HEK293 (cell line): ENCODE measurements around the gene MGST2.

Experiments used
- CTCF ChIP-seq: fragments of 450-650 bp; formaldehyde crosslinking; IDR thresholded peaks from 2 replicates; pipeline ENCODE4 v1.5.1; 2016; ENCODE audit warnings: missing biosample characterization, missing genetic modification characterization
- GFI1B ChIP-seq: fragments of 450-650 bp; formaldehyde crosslinking; IDR thresholded peaks from 2 replicates; pipeline ENCODE4 v1.5.1; 2016; ENCODE audit warnings: missing biosample characterization, missing genetic modification characterization
- RBAK ChIP-seq: fragments of 450-650 bp; formaldehyde crosslinking; IDR thresholded peaks from 2 replicates; pipeline ENCODE4 v1.5.1; 2016; ENCODE audit warnings: missing biosample characterization, missing genetic modification characterization
- ZBTB49 ChIP-seq: fragments of 450-650 bp; formaldehyde crosslinking; IDR thresholded peaks from 2 replicates; pipeline ENCODE4 v1.5.1; 2016; ENCODE audit warnings: missing biosample characterization, missing genetic modification characterization, low read depth
- ZNF629 ChIP-seq: fragments of 450-650 bp; formaldehyde crosslinking; IDR thresholded peaks from 2 replicates; pipeline ENCODE4 v1.5.1; 2017; ENCODE audit warnings: missing biosample characterization, missing genetic modification characterization
- ZNF837 ChIP-seq: fragments of 450-650 bp; formaldehyde crosslinking; IDR thresholded peaks from 2 replicates; pipeline ENCODE4 v1.5.1; 2016; ENCODE audit warnings: missing biosample characterization, missing genetic modification characterization
- TF ChIP-seq, protein P1 (sequence below): fragments of 450-650 bp; formaldehyde crosslinking; IDR thresholded peaks from 2 replicates; pipeline ENCODE4 v1.5.1; 2016; ENCODE audit warnings: missing biosample characterization, missing genetic modification characterization
- TF ChIP-seq, protein P2 (sequence below): fragments of 450-650 bp; formaldehyde crosslinking; conservative IDR thresholded peaks from 2 replicates; pipeline ENCODE4 v1.5.1; 2016; ENCODE audit warnings: low read depth, missing biosample characterization, missing genetic modification characterization

GRCh38 chr4:139668658-139669201 lies 3.1 kb downstream of the MGST2 start:
- TF ChIP-seq, protein P1, sequence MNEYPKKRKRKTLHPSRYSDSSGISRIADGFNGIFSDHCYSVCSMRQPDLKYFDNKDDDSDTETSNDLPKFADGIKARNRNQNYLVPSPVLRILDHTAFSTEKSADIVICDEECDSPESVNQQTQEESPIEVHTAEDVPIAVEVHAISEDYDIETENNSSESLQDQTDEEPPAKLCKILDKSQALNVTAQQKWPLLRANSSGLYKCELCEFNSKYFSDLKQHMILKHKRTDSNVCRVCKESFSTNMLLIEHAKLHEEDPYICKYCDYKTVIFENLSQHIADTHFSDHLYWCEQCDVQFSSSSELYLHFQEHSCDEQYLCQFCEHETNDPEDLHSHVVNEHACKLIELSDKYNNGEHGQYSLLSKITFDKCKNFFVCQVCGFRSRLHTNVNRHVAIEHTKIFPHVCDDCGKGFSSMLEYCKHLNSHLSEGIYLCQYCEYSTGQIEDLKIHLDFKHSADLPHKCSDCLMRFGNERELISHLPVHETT (tag by site-specific recombination): no peak
- TF ChIP-seq CTCF (tag by site-specific recombination): no peak
- TF ChIP-seq GFI1B: no peak
- no peak for TF ChIP-seq RBAK (tag by site-specific recombination)
- no peak for TF ChIP-seq ZNF629
- TF ChIP-seq, protein P2, sequence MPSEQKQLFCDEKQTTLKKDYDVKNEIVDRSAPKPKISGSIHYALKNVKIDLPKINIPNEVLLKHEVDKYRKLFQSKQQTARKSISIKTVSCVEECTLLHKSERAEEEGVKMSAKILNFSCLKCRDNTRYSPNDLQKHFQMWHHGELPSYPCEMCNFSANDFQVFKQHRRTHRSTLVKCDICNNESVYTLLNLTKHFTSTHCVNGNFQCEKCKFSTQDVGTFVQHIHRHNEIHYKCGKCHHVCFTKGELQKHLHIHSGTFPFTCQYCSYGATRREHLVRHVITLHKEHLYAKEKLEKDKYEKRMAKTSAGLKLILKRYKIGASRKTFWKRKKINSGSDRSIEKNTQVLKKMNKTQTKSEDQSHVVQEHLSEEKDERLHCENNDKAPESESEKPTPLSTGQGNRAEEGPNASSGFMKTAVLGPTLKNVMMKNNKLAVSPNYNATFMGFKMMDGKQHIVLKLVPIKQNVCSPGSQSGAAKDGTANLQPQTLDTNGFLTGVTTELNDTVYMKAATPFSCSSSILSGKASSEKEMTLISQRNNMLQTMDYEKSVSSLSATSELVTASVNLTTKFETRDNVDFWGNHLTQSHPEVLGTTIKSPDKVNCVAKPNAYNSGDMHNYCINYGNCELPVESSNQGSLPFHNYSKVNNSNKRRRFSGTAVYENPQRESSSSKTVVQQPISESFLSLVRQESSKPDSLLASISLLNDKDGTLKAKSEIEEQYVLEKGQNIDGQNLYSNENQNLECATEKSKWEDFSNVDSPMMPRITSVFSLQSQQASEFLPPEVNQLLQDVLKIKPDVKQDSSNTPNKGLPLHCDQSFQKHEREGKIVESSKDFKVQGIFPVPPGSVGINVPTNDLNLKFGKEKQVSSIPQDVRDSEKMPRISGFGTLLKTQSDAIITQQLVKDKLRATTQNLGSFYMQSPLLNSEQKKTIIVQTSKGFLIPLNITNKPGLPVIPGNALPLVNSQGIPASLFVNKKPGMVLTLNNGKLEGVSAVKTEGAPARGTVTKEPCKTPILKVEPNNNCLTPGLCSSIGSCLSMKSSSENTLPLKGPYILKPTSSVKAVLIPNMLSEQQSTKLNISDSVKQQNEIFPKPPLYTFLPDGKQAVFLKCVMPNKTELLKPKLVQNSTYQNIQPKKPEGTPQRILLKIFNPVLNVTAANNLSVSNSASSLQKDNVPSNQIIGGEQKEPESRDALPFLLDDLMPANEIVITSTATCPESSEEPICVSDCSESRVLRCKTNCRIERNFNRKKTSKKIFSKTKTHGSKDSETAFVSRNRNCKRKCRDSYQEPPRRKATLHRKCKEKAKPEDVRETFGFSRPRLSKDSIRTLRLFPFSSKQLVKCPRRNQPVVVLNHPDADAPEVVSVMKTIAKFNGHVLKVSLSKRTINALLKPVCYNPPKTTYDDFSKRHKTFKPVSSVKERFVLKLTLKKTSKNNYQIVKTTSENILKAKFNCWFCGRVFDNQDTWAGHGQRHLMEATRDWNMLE (tag by site-specific recombination): no peak
- no peak for TF ChIP-seq ZNF837 (tag by site-specific recombination)
- no peak for TF ChIP-seq ZBTB49
